Measurements from ENCODE around the gene CLEC7A. TPM values are rescaled to one million over a fixed set of nuclear protein-coding genes. Genes with fewer than 3 reads are reported as not detected.

CLEC7A gene
- total and polyA plus RNA-seq, 9 of the 15 experiments (the other 6 are each of a cell fraction or from before 2014, with no cell fraction given), result 0.16 TPM; not detected in 8

DNA sequence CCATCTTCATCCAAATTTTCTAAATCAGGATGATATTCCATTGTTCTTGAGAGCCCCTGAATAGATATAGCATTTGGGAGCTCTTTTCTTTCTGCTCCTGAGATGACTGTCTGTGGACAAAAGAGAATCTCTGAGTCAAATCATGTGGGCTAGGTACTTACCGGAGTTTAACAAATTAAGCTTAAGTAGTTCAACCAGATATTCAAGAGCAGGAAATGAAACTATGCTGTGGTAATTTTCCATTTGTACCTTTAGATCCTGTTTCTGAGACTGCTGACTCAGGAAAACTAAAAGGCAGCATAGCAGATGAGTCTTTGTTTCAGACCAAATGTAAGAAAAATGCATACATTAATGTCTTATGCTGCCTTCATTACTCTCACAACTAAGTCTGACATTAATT, at the start of gene CLEC7A (continued):
- TF ChIP-seq, protein P1, sequence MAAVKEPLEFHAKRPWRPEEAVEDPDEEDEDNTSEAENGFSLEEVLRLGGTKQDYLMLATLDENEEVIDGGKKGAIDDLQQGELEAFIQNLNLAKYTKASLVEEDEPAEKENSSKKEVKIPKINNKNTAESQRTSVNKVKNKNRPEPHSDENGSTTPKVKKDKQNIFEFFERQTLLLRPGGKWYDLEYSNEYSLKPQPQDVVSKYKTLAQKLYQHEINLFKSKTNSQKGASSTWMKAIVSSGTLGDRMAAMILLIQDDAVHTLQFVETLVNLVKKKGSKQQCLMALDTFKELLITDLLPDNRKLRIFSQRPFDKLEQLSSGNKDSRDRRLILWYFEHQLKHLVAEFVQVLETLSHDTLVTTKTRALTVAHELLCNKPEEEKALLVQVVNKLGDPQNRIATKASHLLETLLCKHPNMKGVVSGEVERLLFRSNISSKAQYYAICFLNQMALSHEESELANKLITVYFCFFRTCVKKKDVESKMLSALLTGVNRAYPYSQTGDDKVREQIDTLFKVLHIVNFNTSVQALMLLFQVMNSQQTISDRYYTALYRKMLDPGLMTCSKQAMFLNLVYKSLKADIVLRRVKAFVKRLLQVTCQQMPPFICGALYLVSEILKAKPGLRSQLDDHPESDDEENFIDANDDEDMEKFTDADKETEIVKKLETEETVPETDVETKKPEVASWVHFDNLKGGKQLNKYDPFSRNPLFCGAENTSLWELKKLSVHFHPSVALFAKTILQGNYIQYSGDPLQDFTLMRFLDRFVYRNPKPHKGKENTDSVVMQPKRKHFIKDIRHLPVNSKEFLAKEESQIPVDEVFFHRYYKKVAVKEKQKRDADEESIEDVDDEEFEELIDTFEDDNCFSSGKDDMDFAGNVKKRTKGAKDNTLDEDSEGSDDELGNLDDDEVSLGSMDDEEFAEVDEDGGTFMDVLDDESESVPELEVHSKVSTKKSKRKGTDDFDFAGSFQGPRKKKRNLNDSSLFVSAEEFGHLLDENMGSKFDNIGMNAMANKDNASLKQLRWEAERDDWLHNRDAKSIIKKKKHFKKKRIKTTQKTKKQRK (IDR thresholded peaks at IDR 0.05; ENCODE audit: borderline replicate concordance, low read depth, low read length), result no peak
- TF ChIP-seq HIVEP1 (CRISPR knock-in tag; IDR thresholded peaks at IDR 0.05) (no peak), TGIF2 (CRISPR knock-in tag; IDR thresholded peaks at IDR 0.05) (no peak), ZBED1 (IDR thresholded peaks at IDR 0.05) (no peak), KAT2B (IDR thresholded peaks at IDR 0.05; ENCODE audit: low read depth, low read length) (no peak), YY1 (IDR thresholded peaks at IDR 0.05; ENCODE audit: borderline replicate concordance in 1 of 3, control insufficient read depth in 1 of 3, extremely low read depth in 1 of 3, insufficient read depth in 3 of 3, insufficient read length in 1 of 3, insufficient replicate concordance in 2 of 3, low read depth in 1 of 3, low read length in 2 of 3) (no peak), NR2F6 (CRISPR knock-in tag; IDR thresholded peaks at IDR 0.05) (no peak), ZNF444 (CRISPR knock-in tag; IDR thresholded peaks at IDR 0.05) (no peak), FIP1L1 (IDR thresholded peaks at IDR 0.05; ENCODE audit: low read depth, low read length, poor library complexity, severe bottlenecking) (no peak), ZNF707 (CRISPR knock-in tag; conservative IDR thresholded peaks at IDR 0.05) (no peak)

Data from K562 (cell line).